GM18499 (cell line): ENCODE data around the gene RPL3.
"Not testable (repeated sequence)": the region's sequence is repeated elsewhere in the genome, so short reads cannot be mapped to it uniquely, and the experiment has no call there.

Experiments used
- ATAC-seq: cut with Tn5 transposase; IDR thresholded peaks from one replicate; pipeline ENCODE4 v1.9.1; 2021; ENCODE audit warnings: moderate number of reproducible peaks; ENCODE audit not compliant: insufficient read depth, unreplicated experiment

Gene RPL3

DNA sequence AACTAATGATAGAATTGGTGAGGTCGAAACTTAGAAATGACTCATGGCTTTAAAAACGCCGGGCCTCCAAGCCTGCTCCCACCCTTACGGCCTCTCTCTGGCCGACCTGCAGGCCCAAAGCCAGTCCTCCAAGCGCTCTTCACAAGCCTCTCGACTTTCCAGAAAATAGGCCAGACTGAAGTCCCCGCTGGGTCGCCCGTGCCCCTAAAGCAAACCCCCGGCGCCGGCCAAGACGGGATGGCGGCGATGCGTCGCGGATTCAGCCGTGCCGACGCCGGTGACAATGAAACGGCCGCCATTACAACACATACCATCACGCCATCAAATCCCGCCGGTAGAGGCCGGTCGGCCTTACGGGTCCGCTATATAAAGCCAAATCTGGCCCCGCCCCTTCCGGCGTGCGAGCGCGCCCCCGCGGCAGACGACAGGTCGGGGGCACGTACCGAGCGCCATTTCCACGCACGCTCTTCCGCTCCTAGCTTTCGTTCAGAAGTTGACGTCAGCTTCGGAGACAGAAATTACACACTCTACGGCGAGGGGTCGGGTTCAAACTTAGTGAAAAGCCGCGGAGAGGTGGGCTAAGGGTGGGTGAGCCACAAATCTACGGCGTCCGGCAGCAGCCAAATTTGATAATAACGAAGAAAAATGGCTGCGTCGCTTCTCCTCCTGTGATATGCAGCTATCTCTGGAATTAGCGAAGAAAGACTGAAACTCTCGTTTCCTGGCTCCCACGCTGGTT is at the start of gene RPL3:
Gene RPL3, minus strand, starts transcription at position 340 of the 739 bp plus-strand sequence. Its CDS starts 26 bp downstream, at position 314.
- ATAC-seq: peak; percentile 55

DNA sequence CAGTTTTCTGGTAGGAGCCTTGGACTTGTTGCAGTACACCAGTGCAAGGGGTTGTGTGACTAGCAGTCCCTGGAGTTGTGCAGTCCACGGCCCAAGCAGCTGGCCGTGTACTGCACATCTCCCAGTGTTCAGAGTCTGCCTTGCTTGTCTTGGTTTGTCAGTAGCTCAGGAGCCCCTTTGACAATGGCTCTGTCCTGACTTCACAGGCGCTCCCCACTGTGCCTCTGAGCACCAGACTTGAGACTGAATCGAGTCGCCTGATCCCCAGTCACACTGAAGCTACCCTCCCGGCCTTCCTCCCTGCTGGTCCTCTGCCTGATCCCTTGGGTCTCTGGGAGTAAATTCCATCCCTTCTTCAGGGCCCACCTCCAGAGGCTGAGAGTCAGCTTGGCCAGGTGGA is 49.8 kb upstream of the RPL3 start:
- no peak for ATAC-seq

DNA sequence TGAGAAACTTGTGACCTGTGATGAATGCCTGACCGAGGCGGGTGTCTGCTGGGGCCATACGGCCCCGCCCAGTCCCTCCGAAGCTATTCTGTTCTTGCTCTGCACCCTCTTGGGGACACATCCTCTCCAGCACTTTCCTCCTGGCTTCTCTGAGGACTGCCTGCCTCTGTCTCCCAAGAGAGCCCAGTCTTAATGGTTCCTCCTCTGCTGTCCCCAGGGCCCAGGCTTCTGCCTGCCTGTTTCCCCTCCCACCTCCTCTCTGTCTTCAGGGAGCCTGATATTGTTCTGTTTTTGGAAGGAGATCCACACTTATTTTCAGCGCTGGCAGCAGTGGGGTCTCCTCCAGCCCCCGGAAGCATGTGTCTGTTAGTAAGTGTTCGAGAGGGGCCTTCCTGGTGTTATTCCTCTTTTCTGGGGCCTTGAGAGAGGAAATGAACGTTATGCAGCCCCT is 49.1 kb upstream of the RPL3 start:
- ATAC-seq: no peak

DNA sequence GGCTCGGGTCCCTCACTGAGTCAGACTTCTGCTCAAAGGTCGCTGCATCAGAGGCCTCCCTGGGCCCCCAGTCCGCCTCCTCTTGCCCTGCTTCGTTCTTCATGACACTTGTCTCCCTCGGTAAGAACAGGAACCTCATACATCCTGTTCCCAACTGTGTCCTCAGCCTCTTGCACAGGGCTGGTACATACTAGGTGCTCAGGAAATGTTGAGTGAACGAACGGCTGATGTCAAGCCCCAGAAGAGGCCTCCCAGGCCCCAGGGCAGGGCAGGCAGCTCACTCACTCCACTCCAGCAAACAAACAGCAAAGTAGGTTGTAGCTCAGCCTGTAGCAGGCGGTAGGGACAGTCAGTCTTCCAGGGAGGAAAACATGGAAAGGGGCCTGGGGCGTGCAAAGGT is 47.6 kb upstream of the RPL3 start:
- no peak for ATAC-seq

DNA sequence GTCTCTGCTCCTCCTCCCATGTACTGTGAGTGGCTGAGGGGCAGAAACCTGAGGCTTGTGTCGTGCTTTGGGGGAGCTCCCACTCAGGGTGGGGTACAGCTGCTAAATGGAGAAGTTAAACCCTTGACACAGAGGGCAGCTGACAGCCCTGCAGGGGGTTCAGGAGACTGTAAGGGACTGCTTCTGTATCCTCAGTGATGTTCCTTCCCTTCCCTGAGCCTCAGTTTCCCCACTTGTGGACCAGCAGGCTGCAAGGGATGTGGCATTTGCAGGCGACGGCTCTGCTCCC is 46.0 kb upstream of the RPL3 start:
- no peak for ATAC-seq

DNA sequence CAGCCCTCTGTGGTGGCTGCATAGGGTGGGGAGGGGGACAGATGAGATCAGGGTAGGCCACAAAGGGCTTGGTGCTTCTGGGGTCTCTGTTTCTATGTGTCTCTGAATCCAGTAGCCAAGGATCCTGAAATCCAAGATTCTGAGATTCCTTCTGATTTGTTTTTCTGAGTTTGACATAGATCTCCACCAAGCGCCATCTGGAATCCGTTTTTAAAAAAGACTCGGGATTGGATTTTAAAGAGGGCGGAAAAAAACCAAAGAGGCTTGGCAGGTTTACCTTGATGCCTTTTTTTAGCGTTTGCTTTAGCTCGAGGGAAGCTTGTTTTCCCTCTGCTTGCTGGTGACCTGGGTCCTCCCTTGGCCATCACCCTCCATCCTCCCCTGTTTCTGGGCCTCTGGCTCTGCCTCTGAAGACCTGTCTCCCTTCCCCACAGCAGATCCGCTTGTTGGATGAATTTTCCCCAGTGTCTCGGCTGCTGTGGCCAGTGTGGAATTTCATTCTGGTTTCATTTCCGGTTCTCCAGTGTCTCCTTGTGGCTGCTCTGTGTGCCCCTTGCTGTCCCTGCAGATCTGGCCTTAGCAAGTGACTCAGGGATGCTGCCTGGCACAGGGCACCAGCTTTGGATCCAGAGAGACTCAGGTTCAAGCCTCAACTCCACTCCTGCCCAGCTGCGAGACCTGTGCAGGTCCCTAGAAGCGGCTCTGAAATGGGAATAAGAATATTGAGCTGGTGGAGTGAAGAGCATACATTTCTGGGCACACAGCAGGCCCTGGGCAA is 45.5 kb upstream of the RPL3 start:
- ATAC-seq: no peak

DNA sequence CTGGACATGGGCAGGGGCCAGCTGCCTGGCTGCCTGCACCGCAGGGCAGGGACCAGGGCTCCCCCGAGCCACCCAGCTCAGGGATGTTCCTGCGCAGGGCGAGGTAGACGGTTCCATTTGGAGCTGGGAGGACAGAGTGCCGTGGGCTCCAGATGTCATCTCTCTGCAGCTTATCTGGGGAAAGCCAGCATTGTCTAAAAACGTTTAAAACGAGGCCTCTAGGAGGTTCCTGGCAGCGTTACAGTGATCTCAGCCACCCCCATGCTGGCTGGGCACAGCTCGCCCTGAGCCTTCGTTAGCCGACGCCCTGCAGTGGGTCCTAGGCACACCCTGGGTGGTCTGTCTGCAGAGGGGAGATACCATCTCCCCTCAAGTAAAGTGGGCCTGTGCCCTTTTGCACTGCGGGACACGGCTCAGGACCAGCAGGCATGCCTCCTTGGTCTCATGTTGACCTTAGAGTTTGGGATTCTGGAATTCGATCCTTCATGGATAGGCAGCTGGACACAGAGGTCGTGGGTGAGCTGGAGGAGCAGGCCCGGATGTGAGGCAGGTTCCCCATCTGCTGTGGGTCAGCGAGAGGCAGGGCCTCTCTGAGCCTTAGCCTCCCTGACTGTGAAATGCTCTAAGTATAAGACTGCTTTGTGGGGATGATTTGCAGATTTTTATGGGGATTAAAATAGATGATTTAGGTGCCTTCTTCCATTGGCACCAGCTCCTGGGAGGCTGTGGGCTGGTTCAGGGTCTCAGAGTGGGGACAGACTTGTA is 44.5 kb upstream of the RPL3 start:
- ATAC-seq: no peak

DNA sequence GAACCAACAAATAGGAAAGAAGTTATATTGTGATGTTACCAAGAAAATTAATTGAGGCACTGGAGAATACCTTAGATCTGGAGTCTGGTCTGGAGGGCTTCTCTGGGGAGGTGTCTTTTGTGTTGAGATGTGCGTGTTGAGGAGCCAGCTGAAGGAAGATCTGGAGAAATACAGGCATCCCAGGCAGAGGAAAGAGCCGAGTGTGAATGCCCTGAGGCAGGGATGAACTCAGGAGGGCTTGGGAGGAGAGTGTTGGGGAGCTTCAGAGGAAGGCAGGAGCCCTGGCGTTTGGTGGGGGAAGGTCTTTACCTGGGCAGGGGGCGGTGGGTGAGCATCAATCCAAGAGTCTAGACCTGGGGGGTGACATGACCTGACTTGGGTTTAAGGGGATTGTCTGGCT is 43.5 kb upstream of the RPL3 start:
- no peak for ATAC-seq

DNA sequence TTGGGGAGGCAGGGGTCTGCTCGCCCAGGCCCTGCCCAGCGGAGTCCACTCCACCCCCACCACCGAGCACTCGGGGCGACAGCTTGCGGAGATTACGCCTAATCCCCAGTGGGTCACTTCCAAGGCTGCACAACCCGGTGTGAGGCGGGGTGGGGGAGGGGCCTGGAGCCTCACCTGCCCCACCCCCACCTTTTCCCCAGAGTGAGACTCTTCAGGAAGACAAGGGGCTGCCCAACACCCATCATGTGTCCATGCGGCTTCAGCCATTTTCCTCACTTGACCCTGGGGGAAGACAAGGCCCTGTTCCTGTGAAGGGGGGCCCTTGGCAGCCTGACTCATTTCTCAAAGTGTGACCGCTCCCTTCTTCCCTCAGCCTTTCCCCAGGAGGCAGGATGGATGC is 42.8 kb upstream of the RPL3 start:
- ATAC-seq: no peak

DNA sequence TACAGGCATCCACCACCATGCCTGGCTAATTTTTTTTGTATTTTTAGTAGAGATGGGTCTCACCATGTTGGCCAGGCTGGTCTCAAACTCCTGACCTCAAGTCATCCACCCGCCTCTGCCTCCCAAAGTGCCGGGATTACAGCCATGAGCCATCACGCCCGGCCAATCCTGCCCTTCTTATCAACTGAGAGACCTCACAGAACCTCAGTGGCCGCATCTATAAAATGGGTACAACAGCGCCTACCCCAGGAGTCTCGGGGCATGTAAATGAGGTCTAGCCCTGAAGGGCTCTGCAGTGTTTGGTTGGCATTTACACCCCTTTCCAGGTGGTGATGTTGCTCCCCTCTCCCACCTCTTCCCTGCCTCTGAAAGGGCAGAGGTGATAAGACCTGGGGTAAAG is 42.1 kb upstream of the RPL3 start:
- no peak for ATAC-seq

DNA sequence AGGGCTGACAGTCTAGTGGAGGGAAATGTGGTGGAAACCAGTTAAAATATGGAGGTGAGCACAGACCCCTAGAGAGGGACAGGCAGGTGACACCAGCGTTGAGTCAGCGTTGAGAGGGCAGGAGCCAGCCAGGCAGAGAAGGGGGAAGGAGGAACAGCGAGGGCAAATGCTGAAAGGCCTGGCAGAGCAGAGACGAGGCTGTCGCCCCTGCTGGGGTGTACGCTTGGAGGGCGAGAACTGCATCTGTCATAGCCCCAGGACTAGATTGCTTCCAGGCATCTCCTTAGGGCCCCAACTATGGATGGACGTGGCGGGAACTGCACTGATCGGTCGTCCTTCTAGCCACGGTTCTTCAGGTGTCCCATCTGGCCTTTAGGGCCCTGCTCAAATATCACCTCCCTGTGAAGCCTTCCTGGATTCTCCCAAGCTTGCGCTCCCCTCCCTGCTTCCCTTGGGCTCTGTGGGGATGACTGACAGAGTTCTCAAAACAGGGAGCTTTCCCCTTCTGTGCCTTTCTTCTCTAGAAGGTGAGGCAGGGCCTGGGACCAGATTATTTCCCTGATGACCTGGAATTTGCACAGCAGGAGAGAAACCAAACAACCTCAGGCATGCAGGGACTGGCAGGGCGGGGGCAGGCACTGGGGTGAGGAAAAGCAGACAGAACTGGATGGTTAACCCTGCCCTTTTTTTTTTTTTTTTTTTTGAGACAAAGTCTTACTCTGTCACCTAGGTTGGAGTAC is 41.4 kb upstream of the RPL3 start:
- ATAC-seq: no peak

DNA sequence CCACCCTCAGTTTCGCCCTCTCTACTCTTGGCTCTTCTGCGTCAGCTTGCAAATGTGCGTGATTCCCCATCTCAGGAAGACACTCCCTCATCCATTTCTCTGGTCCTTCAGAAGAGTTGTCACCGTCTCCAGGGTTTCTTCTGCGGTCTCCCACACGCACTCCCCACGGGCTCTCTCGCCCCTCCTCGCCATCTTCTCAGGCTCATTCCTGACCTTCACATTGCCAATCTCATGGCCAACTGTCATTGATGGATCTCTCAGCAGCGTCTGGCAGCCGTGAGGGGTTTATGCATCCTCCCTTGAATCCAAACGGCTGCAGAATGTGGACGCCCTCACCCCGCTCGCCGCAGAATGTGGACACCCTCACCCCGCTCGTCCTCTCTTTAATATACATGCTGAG is 40.8 kb upstream of the RPL3 start:
- ATAC-seq: no peak

DNA sequence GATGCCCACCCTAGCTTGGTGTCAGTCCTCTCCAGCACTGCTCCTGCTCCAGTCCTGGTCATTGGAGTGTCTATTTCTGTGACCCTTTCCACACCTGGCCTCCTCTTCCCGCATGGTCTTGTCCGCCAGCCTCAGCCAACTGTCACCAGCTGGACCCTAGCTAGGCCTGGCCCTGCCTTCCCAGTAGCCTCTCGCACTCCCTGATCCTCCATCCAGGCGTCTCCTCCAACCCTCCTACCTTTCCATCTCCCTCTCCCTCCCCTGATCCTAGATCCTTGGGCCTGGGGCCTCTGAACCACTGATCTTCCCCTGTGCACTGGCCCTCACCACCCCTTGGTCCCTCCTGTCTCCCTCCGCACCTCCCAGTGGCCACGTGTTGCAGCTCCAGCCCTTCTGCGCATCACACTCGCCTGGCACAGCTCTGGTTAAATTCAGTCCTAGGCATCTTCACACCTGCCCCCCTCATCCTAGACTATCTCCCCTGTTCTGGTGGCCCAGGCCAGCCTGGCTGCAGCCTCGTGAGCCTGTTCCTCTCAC is 40.3 kb upstream of the RPL3 start:
- ATAC-seq: no peak

DNA sequence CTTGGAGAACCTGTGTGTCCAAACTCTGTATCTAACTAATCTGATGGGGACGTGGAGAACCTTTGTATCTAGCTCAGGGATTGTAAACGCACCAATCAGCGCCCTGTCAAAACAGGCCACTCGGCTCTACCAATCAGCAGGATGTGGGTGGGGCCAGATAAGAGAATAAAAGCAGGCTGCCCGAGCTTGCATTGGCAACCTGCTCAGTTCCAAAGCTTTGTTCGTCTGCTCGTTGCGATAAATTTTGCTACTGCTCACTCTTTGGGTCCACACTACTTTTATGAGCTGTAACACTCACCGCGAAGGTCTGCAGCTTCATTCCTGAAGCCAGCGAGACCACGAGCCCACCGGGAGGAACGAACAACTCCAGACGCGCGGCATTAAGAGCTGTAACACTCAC is 38.8 kb upstream of the RPL3 start:
- not testable (repeated sequence) for ATAC-seq

DNA sequence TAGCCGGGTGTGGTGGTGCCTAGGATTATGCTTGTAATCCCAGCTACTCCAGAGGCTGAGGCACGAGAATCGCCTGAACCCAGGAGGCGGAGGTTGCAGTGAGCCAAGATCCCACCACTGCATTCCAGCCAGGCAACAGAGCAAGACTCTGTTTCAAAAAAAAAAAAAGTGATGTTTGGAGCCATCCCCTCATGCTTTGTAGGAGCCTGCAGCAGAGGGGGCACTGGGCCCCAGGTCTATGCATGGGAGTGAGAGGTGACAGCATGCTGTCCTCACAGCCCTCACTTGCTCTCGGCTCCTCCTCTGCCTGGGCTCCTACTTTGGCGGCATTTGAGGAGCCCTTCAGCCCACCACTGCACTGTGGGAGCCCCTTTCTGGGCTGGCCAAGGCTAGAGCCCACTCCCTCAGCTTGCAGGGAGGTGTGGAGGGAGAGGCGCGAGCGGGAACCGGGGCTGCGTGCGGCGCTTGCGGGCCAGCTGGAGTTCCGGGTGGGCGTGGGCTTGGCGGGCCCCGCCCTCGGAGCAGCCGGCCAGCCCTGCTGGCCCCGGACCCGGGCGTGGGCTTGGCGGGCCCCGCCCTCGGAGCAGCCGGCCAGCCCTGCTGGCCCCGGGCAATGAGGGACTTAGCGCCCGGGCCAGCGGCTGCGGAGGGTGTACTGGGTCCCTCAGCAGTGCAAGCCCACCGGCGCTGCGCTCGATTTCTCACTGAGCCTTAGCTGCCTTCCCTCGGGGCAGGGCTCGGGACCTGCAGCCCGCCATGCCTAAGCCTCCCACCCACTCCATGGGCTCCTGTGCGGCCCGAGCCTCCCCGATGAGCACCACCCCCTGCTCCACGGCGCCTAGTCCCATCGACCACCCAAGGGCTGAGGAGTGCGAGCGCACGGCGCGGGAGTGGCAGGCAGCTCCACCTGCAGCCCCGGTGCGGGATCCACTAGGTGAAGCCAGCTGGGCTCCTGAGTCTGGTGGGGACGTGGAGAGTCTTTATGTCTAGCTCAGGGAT is 38.0 kb upstream of the RPL3 start:
- ATAC-seq: not testable (repeated sequence)

DNA sequence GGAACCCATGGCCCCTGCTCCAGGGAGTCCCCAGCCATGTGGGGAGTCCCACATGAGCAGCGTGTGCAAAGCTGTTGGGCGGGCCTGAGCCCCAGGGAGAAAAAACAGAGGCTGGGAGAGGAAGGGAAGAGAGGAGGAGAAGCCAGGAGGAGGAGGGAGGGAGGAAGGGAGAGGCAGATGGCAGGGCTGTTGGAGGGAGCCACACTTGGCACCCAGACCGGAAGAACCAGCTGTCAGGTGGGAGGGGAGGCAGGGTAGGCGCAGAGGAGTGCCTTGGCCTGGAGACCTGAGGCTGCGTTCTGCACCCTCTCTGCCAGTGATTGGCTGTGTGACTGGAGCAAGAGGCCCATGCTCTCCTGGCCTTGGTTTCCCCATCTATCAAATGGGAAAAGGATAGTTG is 37.0 kb upstream of the RPL3 start:
- no peak for ATAC-seq

DNA sequence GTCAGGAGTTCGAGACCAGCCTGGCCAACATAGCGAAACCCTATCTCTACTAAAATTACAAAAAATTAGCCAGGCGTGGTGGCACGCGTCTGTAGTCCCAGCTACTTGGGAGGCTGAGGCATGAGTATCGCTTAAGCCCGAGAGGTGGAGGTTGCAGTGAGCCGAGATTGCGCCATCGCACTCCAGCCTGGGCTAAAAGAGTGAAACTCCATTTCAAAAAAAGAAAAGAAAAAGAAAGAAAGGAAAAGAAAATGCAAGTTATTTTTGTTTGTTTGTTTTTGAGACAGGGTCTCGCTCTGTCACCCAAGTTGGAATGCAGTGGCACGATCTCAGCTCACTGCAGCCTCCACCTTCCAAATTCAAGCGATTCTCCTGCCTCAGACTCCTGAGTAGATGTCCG is 36.4 kb upstream of the RPL3 start:
- ATAC-seq: not testable (repeated sequence)

DNA sequence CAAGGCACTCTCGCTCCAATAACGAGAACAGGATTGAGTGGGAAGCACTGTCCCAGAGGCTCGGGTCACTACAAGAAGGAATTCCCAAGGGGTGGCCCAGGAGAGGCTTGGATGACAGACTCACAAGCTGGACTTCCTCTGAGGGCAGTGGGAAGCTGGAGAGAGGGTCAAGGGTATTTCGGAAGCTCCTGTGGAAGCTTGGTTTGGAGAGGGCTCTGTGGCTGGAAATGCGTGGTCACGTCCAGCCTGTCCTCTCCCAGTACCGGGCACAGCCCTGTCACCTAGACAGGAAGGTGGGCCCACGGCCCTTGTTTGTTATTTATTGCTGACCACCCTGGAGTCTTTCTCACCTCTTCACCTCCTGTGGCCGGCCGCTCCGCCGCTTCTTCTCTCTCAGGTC is 35.7 kb upstream of the RPL3 start:
- no peak for ATAC-seq

DNA sequence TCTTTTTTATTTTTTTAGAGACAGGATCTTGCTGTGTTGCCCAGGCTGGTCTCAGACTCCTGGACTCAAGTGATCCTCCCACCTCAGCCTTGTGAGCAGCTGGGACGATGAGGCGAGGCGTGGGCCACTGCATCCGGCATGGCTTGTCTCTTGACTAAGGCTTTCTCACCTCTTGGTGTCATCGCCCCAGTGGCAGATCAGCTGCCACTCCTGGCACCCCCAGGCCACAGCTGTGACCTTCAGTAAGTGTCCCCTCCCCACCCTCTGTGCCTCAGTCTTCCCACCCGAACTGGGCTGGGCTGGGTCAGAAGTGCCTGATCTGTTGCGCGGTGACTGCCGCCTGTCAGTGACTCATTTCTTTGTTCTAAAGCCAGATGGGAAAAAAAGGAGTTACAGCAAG is 33.9 kb upstream of the RPL3 start:
- ATAC-seq: no peak
